ENCODE data around the gene UBE2D3. TPM values are rescaled to one million over a fixed set of nuclear protein-coding genes. Genes with fewer than 3 reads are reported as not detected.
A peak's percentile ranks its signal among the peaks of the same experiment; 100 is the strongest.

UBE2D3 gene
- total RNA-seq, 2 donors from 2014 or later = 413 to 496 TPM

- no peak for DNase-seq (ENCODE audit: low spot score in 2 of 2)
- Mint-ChIP-seq H3K27ac (peak overlapping the region; percentile 79 to 85), H3K9me3 (no peaks in the 10 kb centered on the region), H3K36me3 (peaks cover 20 to 75% of the 10 kb centered on the region in 2 donors)
- ATAC-seq = peak; percentile 44 to 64
Observed at GRCh38 chr4:102817613-102818268, 9.6 kb downstream of the UBE2D3 start.

- Mint-ChIP-seq H3K36me3 (peaks cover 14 to 72% of the 10 kb centered on the region in 2 donors), H3K9me3 (no peaks in the 10 kb centered on the region), H3K27ac (peak overlapping the region; percentile 79 to 93)
- peak; percentile 31 to 49 for ATAC-seq
- DNase-seq (ENCODE audit: low spot score in 2 of 2) = no peak
Observed at GRCh38 chr4:102817021-102817605, 10.2 kb downstream of the UBE2D3 start.

GRCh38 chr4:102815981-102816380 is 11.4 kb downstream of the UBE2D3 start:
- ATAC-seq (peak in 1 of 2 donors; percentile 39), DNase-seq (ENCODE audit: low spot score in 2 of 2) (no peak)
- H3K27ac Mint-ChIP-seq = peak overlapping the region; percentile 79 to 93
- no peaks in the 10 kb centered on the region for H3K9me3 Mint-ChIP-seq
- H3K36me3 Mint-ChIP-seq = peaks cover 20 to 68% of the 10 kb centered on the region in 2 donors

GRCh38 chr4:102809691-102810090 is 17.7 kb downstream of the UBE2D3 start:
- DNase-seq (ENCODE audit: low spot score in 2 of 2) (no peak), ATAC-seq (peak in 1 of 2 donors; percentile 28)
- Mint-ChIP-seq H3K36me3 (peaks cover 20 to 63% of the 10 kb centered on the region in 2 donors), H3K27ac (peak overlapping the region; percentile 44 to 88), H3K9me3 (no peaks in the 10 kb centered on the region)

- DNase-seq (ENCODE audit: low spot score in 2 of 2) (no peak), ATAC-seq (peak; percentile 45 to 66)
- Mint-ChIP-seq H3K36me3 (peaks cover 20 to 63% of the 10 kb centered on the region in 2 donors), H3K27ac (peak overlapping the region in 1 of 2 donors; percentile 88), H3K9me3 (no peaks in the 10 kb centered on the region)
Observed at GRCh38 chr4:102809190-102809589, 18.2 kb downstream of the UBE2D3 start.

GRCh38 chr4:102808009-102808408 is 19.3 kb downstream of the UBE2D3 start:
- DNase-seq (ENCODE audit: low spot score in 2 of 2) (no peak), ATAC-seq (no peak)
- Mint-ChIP-seq H3K27ac (peak overlapping the region in 1 of 2 donors; percentile 37), H3K9me3 (no peaks in the 10 kb centered on the region), H3K36me3 (peaks cover 26 to 61% of the 10 kb centered on the region in 2 donors)

- no peak for DNase-seq (ENCODE audit: low spot score in 2 of 2)
- Mint-ChIP-seq H3K36me3 (peaks cover 27 to 63% of the 10 kb centered on the region in 2 donors), H3K9me3 (no peaks in the 10 kb centered on the region), H3K27ac (peak overlapping the region in 1 of 2 donors; percentile 22)
- no peak for ATAC-seq
Observed at GRCh38 chr4:102807345-102807744, 20.0 kb downstream of the UBE2D3 start.

GRCh38 chr4:102799816-102800215 is 27.5 kb downstream of the UBE2D3 start:
- no peak for ATAC-seq
- Mint-ChIP-seq H3K36me3 (peaks cover 42 to 71% of the 10 kb centered on the region in 2 donors), H3K27ac (no peak overlapping the region), H3K9me3 (no peaks in the 10 kb centered on the region)
- DNase-seq (ENCODE audit: low spot score in 2 of 2) = no peak

GRCh38 chr4:102794999-102795398 is 32.4 kb downstream of the UBE2D3 start:
- ATAC-seq (no peak), DNase-seq (ENCODE audit: low spot score in 2 of 2) (no peak)
- Mint-ChIP-seq H3K27ac (no peak overlapping the region), H3K9me3 (peaks cover 0 to 6% of the 10 kb centered on the region in 2 donors), H3K36me3 (peaks cover 28 to 70% of the 10 kb centered on the region in 2 donors)

GRCh38 chr4:102792361-102792936 is 34.9 kb downstream of the UBE2D3 start:
- peak in 1 of 2 donors; percentile 11 for ATAC-seq
- peaks cover 5 to 8% of the 10 kb centered on the region in 2 donors for H3K9me3 Mint-ChIP-seq
- H3K27ac Mint-ChIP-seq = no peak overlapping the region
- no peak for DNase-seq (ENCODE audit: low spot score in 2 of 2)
- H3K36me3 Mint-ChIP-seq = peaks cover 19 to 55% of the 10 kb centered on the region in 2 donors

GRCh38 chr4:102791318-102791835 is 36.0 kb downstream of the UBE2D3 start:
- DNase-seq (ENCODE audit: low spot score in 2 of 2) = no peak
- peaks cover 5 to 8% of the 10 kb centered on the region in 2 donors for H3K9me3 Mint-ChIP-seq
- H3K27ac Mint-ChIP-seq = peak overlapping the region in 1 of 2 donors; percentile 57
- no peak for ATAC-seq
- H3K36me3 Mint-ChIP-seq = peaks cover 12 to 44% of the 10 kb centered on the region in 2 donors

- peaks cover 5 to 8% of the 10 kb centered on the region in 2 donors for H3K9me3 Mint-ChIP-seq
- H3K27ac Mint-ChIP-seq = peak overlapping the region in 1 of 2 donors; percentile 96
- ATAC-seq = peak; percentile 41 to 74
- H3K36me3 Mint-ChIP-seq = peaks cover 2 to 24% of the 10 kb centered on the region in 2 donors
- DNase-seq (ENCODE audit: low spot score in 2 of 2) = no peak
Observed at GRCh38 chr4:102789317-102789717, 38.0 kb downstream of the UBE2D3 start.

- H3K36me3 Mint-ChIP-seq = peaks cover 0 to 12% of the 10 kb centered on the region in 2 donors
- DNase-seq (ENCODE audit: low spot score in 2 of 2) = no peak
- no peak for ATAC-seq
- peak overlapping the region in 1 of 2 donors; percentile 75 for H3K27ac Mint-ChIP-seq
- peaks cover 5 to 8% of the 10 kb centered on the region in 2 donors for H3K9me3 Mint-ChIP-seq
Observed at GRCh38 chr4:102787944-102788343, 39.4 kb downstream of the UBE2D3 start.

GRCh38 chr4:102787096-102787881 is 40.1 kb downstream of the UBE2D3 start:
- Mint-ChIP-seq H3K27ac (peak overlapping the region; percentile 39 to 79), H3K9me3 (peaks cover 5% of the 10 kb centered on the region in 2 donors), H3K36me3 (peaks cover 0 to 8% of the 10 kb centered on the region in 2 donors)
- DNase-seq (ENCODE audit: low spot score in 2 of 2) (no peak), ATAC-seq (peak; percentile 66 to 71)

GRCh38 chr4:102786279-102786678 is 41.1 kb downstream of the UBE2D3 start:
- Mint-ChIP-seq H3K36me3 (peaks cover 0 to 4% of the 10 kb centered on the region in 2 donors), H3K9me3 (peaks cover 4 to 5% of the 10 kb centered on the region in 2 donors), H3K27ac (peak overlapping the region in 1 of 2 donors; percentile 9)
- no peak for ATAC-seq
- no peak for DNase-seq (ENCODE audit: low spot score in 2 of 2)

- ATAC-seq (no peak), DNase-seq (ENCODE audit: low spot score in 2 of 2) (no peak)
- no peak overlapping the region for H3K27ac Mint-ChIP-seq
- no peaks in the 10 kb centered on the region for H3K36me3 Mint-ChIP-seq
- no peaks in the 10 kb centered on the region for H3K9me3 Mint-ChIP-seq
Observed at GRCh38 chr4:102783006-102783405, 44.3 kb downstream of the UBE2D3 start.
